Prostate gland (tissue), 2 donors: ENCODE measurements around the gene TOR1A.

Source experiments
- CTCF ChIP-seq, 4 experiments: fragments of 200-600 bp in 2 of 4; fragments of 450-650 bp in 2 of 4; sonication (generic) in 2 of 4; IDR thresholded peaks; 1 replicate in 3 of 4; 2 replicates in 1 of 4; pipeline ENCODE4 v1.5.1; 2016 to 2019; ENCODE audit warnings: antibody characterized with exemption in 4 of 4, mild to moderate bottlenecking in 2 of 4, moderate library complexity in 2 of 4
- POLR2A ChIP-seq: fragments of 450-650 bp; IDR thresholded peaks from one replicate; pipeline ENCODE4 v1.6.1; 2016; ENCODE audit warnings: antibody characterized with exemption, mild to moderate bottlenecking
- POLR2AphosphoS5 ChIP-seq: sonication (generic); formaldehyde crosslinking; IDR thresholded peaks from one replicate; pipeline ENCODE4 v1.6.1; 2017; ENCODE audit warnings: antibody characterized with exemption

DNA sequence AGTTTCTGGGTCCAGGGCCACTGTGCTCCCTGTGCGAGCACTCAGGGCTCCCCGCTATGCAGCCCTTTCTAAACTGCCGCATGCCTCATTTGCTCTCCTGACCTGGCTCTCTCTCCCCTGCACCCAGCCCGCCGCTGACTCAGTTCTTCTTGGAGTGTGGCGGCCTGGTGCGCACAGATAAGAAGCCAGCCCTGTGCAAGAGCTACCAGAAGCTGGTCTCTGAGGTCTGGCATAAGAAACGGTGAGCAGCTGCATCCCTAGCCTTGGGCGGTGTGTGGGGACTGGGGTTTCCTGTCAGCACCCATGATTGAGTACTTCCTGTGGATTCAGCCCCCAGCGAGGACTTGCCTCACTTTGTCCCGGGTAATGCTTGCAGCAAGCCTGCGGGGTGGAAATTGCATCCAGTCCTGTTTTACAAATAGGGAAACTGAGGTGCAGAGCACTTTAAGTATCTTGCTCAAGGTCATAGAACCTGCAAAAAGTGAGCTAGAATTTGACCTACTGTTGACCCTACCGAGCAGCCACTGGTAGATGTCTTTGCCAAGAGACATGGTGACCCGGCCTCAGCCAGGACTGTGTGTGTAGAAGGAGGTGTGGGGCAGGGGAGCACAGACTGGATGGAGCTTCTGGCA lies 39.2 kb upstream of the TOR1A start:
- no peak for TF ChIP-seq CTCF (IDR thresholded peaks at IDR 0.05)
- TF ChIP-seq POLR2AphosphoS5, result no peak
- TF ChIP-seq POLR2A, result no peak
